Cortex of kidney (tissue), 1 donor: ENCODE data around the gene SEC61A1.

ENCODE experiments used
- DNase-seq: peaks from one replicate; lab custom pipeline; 2025; lab: John Stamatoyannopoulos, UW

SEC61A1 gene

DNA sequence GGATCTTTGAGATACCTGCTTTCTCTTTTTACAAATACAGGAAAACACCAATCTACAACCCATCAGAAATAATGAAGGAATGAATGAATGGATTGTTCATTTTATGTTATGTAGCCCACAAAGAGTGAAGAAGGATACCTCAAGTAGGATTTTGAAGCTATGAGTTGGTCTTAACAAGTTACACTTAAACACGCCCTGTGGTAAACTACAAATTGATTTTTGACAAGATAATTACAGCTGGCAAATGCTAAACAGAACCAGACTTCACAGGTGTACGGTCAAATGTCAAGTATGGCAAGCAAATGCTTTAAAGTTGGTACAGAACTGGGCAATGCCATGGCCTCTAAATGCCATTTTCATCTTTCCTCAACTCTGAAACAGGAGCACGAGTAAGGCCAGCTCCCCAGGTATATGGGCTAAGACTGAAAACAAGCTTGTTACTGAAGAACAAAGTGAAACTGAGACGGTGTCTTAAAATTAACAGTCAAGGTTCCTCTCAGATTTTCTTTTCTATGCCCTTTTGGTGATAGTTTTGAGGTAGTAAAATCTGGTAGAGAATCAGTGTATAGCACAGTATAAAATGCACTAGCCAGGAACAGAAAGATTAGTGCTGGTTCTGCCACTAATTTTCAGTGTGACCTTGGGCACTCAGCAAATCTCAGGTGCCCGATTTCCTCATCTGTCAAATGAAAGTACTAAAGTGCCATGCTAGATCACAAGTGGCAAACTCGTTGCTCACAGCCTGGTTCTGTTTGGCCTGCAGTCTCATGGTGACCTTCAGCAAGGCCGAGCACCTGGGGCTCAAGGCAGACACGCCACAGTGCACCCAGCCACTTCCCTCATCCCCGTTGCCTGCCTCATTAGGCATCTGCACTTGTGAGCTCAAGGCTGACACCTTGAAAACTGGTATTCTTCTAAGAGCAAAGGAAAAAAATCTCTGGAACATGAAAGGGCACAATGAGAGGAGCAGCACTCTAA lies 61.9 kb downstream of the SEC61A1 start:
- DNase-seq, result no peak
